Activated B cell treated with CpG ODN at 0.5 μM for 24 hours (primary cell): ENCODE results near the gene RNF123. TPM values are rescaled to one million over a fixed set of nuclear protein-coding genes. Genes with fewer than 3 reads are reported as not detected.
A peak's percentile ranks its signal among the peaks of the same experiment; 100 is the strongest.

Source experiments
- ATAC-seq: fragments of 200-7000 bp; cut with Tn5 transposase; one replicate; pipeline ENCODE4 v1.10.0; 2021; ENCODE audit warnings: low read depth, mild to moderate bottlenecking, moderate library complexity
- CTCF ChIA-PET: fragments of 350-600 bp; sonication (Branson Sonifier 250); formaldehyde crosslinking; loops from one replicate; lab custom pipeline; 2021; ENCODE audit warnings: antibody characterized with exemption; lab: Charles Lee
- POLR2A ChIA-PET: fragments of 350-600 bp; sonication (Branson Sonifier 250); formaldehyde crosslinking; loops from one replicate; lab custom pipeline; 2021; ENCODE audit warnings: antibody characterized with exemption; lab: Charles Lee
- DNase-seq: peaks from one replicate; pipeline ENCODE4 v3.0.0; 2022
- H3K27ac Mint-ChIP-seq: one replicate; pipeline ENCODE4 v1.8.0; 2020; ENCODE audit warnings: mixed read lengths
- H3K27me3 Mint-ChIP-seq: one replicate; pipeline ENCODE4 v1.8.0; 2021; ENCODE audit warnings: mixed read lengths
- H3K36me3 Mint-ChIP-seq: one replicate; pipeline ENCODE4 v1.8.0; 2021; ENCODE audit warnings: low read depth, mixed read lengths
- H3K4me1 Mint-ChIP-seq: one replicate; pipeline ENCODE4 v1.8.0; 2021; ENCODE audit warnings: mixed read lengths
- H3K4me3 Mint-ChIP-seq: one replicate; pipeline ENCODE4 v1.8.0; 2020; ENCODE audit warnings: mild to moderate bottlenecking, mixed read lengths
- H3K9me3 Mint-ChIP-seq: one replicate; pipeline ENCODE4 v1.8.0; 2020; ENCODE audit warnings: mixed read lengths
- intact Hi-C: fragments of 100-400 bp; cut with micrococcal nuclease; formaldehyde crosslinking; loops from one replicate; pipeline ENCODE4 v1.15.1; 2024
- total RNA-seq: library from RNA; stranded (reverse); gene quantifications from 2 replicates; pipeline ENCODE4 v1.2.3, GENCODE V29; 2022
- TF ChIP-seq, protein P1 (sequence below): fragments of 200-600 bp; IDR thresholded peaks from one replicate; pipeline ENCODE4 v1.8.0; 2022; ENCODE audit warnings: antibody characterized with exemption, mild to moderate bottlenecking

RNF123 gene
- total RNA-seq, 1 donor from 2014 or later = 51.4 TPM

DNA sequence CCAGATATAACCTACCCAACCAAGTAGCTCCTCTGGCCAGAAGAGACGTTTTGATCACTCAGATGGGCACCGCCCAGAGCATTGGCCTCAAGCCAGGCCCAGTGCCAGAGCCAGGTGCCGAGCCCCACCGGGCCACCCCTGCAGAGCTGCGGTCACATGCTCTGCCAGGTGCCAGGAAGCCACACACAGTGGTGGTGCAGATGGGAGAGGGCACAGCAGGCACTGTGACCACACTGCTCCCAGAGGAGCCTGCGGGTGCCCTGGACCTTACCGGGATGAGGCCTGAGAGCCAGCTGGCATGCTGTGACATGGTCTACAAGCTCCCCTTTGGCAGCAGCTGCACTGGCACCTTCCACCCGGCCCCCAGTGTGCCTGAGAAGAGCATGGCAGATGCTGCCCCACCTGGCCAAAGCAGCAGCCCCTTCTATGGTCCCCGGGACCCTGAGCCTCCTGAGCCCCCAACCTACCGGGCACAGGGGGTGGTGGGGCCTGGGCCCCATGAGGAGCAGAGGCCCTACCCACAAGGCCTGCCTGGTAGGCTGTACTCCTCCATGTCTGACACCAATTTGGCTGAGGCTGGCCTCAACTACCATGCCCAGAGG is 34.3 kb upstream of the RNF123 start:
- intact Hi-C loops = no loop called here
- Mint-ChIP-seq H3K27me3 (no peaks in the 10 kb centered on the region), H3K27ac (no peak overlapping the region), H3K4me1 (peaks cover 8% of the 10 kb centered on the region), H3K4me3 (no peak overlapping the region), H3K36me3 (no peaks in the 10 kb centered on the region), H3K9me3 (no peaks in the 10 kb centered on the region)
- ATAC-seq (peak; percentile 56), DNase-seq (no peak)
- ChIA-PET POLR2A (no interaction called here), CTCF (no interaction called here)
- TF ChIP-seq, protein P1, sequence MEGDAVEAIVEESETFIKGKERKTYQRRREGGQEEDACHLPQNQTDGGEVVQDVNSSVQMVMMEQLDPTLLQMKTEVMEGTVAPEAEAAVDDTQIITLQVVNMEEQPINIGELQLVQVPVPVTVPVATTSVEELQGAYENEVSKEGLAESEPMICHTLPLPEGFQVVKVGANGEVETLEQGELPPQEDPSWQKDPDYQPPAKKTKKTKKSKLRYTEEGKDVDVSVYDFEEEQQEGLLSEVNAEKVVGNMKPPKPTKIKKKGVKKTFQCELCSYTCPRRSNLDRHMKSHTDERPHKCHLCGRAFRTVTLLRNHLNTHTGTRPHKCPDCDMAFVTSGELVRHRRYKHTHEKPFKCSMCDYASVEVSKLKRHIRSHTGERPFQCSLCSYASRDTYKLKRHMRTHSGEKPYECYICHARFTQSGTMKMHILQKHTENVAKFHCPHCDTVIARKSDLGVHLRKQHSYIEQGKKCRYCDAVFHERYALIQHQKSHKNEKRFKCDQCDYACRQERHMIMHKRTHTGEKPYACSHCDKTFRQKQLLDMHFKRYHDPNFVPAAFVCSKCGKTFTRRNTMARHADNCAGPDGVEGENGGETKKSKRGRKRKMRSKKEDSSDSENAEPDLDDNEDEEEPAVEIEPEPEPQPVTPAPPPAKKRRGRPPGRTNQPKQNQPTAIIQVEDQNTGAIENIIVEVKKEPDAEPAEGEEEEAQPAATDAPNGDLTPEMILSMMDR = no peak

DNA sequence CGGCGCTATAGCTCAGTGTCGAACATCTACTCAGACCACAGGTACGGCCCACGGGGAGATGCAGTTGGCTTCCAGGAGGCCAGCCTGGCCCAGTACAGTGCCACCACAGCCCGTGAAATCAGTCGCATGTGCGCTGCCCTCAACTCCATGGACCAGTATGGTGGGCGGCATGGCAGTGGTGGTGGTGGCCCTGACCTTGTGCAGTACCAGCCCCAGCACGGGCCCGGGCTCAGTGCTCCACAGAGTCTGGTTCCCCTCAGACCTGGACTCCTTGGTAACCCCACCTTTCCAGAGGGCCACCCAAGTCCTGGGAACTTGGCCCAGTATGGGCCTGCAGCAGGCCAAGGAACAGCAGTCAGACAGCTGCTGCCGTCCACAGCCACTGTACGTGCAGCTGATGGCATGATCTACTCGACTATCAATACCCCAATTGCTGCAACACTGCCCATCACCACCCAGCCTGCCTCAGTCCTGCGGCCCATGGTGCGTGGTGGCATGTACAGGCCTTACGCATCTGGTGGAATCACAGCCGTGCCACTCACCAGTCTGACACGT is 33.5 kb upstream of the RNF123 start:
- ChIA-PET POLR2A (no interaction called here), CTCF (no interaction called here)
- no peaks in the 10 kb centered on the region for H3K9me3 Mint-ChIP-seq
- intact Hi-C loops = no loop called here
- peaks cover 8% of the 10 kb centered on the region for H3K4me1 Mint-ChIP-seq
- H3K27me3 Mint-ChIP-seq = no peaks in the 10 kb centered on the region
- no peaks in the 10 kb centered on the region for H3K36me3 Mint-ChIP-seq
- H3K27ac Mint-ChIP-seq = no peak overlapping the region
- DNase-seq = no peak
- H3K4me3 Mint-ChIP-seq = no peak overlapping the region
- ATAC-seq = no peak
- TF ChIP-seq, protein P1 = no peak

DNA sequence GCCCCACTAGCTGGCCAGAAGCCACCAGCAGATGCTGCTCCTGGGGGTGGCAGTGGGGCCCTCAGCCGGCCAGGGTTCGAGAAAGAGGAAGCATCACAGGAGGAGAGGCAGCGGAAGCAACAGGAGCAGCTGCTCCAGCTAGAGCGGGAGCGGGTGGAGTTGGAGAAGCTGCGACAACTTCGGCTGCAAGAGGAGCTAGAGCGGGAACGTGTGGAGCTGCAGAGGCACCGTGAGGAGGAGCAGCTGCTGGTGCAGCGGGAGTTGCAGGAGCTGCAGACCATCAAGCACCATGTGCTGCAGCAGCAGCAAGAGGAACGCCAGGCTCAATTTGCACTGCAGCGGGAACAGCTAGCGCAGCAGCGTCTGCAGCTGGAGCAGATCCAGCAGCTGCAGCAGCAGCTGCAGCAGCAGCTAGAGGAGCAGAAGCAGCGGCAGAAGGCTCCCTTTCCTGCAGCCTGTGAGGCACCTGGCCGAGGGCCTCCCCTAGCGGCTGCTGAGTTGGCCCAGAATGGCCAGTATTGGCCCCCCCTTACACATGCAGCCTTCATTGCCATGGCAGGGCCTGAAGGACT is 32.7 kb upstream of the RNF123 start:
- no peak for DNase-seq
- H3K27ac Mint-ChIP-seq = no peak overlapping the region
- no peaks in the 10 kb centered on the region for H3K9me3 Mint-ChIP-seq
- ChIA-PET POLR2A (no interaction called here), CTCF (no interaction called here)
- H3K4me3 Mint-ChIP-seq = no peak overlapping the region
- no peak for ATAC-seq
- no peaks in the 10 kb centered on the region for H3K27me3 Mint-ChIP-seq
- TF ChIP-seq, protein P1 = no peak
- H3K4me1 Mint-ChIP-seq = peaks cover 8% of the 10 kb centered on the region
- intact Hi-C loops = no loop called here
- H3K36me3 Mint-ChIP-seq = no peaks in the 10 kb centered on the region

DNA sequence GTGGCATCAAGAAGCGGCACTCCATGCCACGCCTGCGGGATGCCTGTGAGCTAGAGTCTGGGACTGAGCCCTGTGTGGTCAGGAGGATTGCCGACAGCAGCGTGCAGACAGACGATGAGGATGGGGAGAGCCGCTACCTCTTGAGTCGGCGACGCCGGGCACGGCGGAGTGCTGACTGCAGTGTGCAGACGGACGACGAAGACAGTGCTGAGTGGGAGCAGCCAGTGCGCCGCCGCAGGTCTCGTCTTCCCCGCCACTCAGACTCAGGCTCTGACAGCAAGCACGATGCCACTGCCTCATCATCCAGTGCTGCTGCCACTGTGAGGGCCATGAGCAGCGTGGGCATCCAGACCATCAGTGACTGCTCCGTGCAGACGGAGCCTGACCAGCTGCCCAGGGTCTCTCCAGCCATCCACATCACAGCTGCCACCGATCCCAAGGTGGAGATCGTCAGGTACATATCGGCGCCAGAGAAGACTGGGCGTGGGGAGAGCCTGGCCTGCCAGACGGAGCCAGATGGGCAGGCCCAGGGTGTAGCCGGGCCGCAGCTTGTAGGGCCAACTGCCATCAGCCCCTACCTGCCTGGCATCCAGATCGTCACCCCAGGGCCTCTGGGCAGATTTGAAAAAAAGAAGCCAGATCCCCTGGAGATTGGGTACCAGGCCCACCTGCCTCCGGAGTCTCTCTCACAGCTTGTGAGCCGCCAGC is 32.0 kb upstream of the RNF123 start:
- CTCF ChIA-PET = no interaction called here
- Mint-ChIP-seq H3K4me1 (peaks cover 8% of the 10 kb centered on the region), H3K9me3 (no peaks in the 10 kb centered on the region), H3K27me3 (no peaks in the 10 kb centered on the region), H3K4me3 (no peak overlapping the region), H3K36me3 (no peaks in the 10 kb centered on the region), H3K27ac (no peak overlapping the region)
- TF ChIP-seq, protein P1 = no peak
- no peak for DNase-seq
- no peak for ATAC-seq
- intact Hi-C loops = no loop called here
- POLR2A ChIA-PET = no interaction called here

DNA sequence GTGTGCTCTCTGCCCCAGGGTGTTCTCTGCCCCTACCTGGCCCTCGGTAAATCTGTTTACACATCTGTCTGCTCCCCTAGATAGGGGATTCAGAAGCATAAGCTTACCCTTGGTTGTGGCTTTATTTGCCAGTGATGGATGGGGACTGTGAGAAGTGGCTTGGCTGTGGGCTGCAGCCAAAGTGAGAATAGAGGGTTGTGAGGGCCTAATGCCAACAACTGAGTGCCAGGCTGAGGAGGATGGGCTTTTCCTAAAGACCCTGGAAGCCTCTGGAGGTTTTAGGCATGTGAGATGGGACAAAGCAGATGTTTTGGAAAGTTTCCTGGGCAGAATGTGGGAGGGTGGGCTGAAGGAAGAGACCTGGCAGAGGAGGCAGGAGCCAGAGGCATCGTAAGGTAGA is 30.6 kb upstream of the RNF123 start:
- no peak for ATAC-seq
- ChIA-PET POLR2A (no interaction called here), CTCF (no interaction called here)
- no peak overlapping the region for H3K27ac Mint-ChIP-seq
- peaks cover 8% of the 10 kb centered on the region for H3K4me1 Mint-ChIP-seq
- H3K9me3 Mint-ChIP-seq = no peaks in the 10 kb centered on the region
- no peaks in the 10 kb centered on the region for H3K27me3 Mint-ChIP-seq
- H3K4me3 Mint-ChIP-seq = no peak overlapping the region
- intact Hi-C loops = no loop called here
- H3K36me3 Mint-ChIP-seq = no peaks in the 10 kb centered on the region
- TF ChIP-seq, protein P1 = no peak
- no peak for DNase-seq
